ENCODE data around the gene CDC23.
"Not testable (repeated sequence)": the region's sequence is repeated elsewhere in the genome, so short reads cannot be mapped to it uniquely, and the experiment has no call there.

Gene CDC23

GRCh38 chr5:138157626-138158025, 55.5 kb downstream of the CDC23 start:
- no peak overlapping the region for H3K4me2 ChIP-seq (ENCODE audit: low read length)
- no peak overlapping the region for H4K91ac ChIP-seq (ENCODE audit: low read depth, low read length)
- no peak overlapping the region for H2BK12ac ChIP-seq (ENCODE audit: low read length)
- peaks cover 17 to 49% of the 10 kb centered on the region in 2 experiments for H3K36me3 ChIP-seq (ENCODE audit: control insufficient read depth in 1 of 2, insufficient read depth in 2 of 2, low read length in 2 of 2)
- H3K27ac ChIP-seq (ENCODE audit: low read depth, low read length): no peak overlapping the region
- no peak overlapping the region for H2BK120ac ChIP-seq (ENCODE audit: insufficient read depth, low read length, poor library complexity)
- no peaks in the 10 kb centered on the region for H3K79me1 ChIP-seq (ENCODE audit: low read length)
- no peak overlapping the region for H2AK5ac ChIP-seq (ENCODE audit: low read length)
- H3K9me3 ChIP-seq (ENCODE audit: insufficient read depth, low read depth, low read length): no peaks in the 10 kb centered on the region
- no peak overlapping the region for H2BK5ac ChIP-seq (ENCODE audit: low read depth, low read length, poor library complexity)
- no peaks in the 10 kb centered on the region for H3K27me3 ChIP-seq (ENCODE audit: insufficient read depth, low read length)
- H3K4me3 ChIP-seq (ENCODE audit: low read depth, low read length): no peak overlapping the region
- H3K9ac ChIP-seq (ENCODE audit: low read length): no peak overlapping the region
- whole genome bisulfite sequencing (ENCODE audit: extremely low coverage, insufficient coverage, insufficient read length): no CpG with 5 or more reads among the region's 1 CpG
- no peak overlapping the region for H3K14ac ChIP-seq (ENCODE audit: low read length)
- no peaks in the 10 kb centered on the region for H3K79me2 ChIP-seq (ENCODE audit: control insufficient read depth, insufficient read depth, low read length, poor library complexity)
- H2AFZ ChIP-seq (ENCODE audit: insufficient read depth, low read length, poor library complexity): no peak overlapping the region
- no peak overlapping the region for H3K18ac ChIP-seq (ENCODE audit: low read length)
- no peak overlapping the region for H3K4ac ChIP-seq (ENCODE audit: low read depth, low read length)
- no peak overlapping the region for H4K8ac ChIP-seq (ENCODE audit: low read depth, low read length)
- H3K23ac ChIP-seq (ENCODE audit: low read length): no peak overlapping the region
- no peaks in the 10 kb centered on the region for H3K4me1 ChIP-seq (ENCODE audit: control insufficient read depth in 1 of 2, insufficient read depth in 2 of 2, low read length in 2 of 2)
- DNase-seq: no peak
- H4K12ac ChIP-seq (ENCODE audit: low read depth, low read length): no peak overlapping the region

GRCh38 chr5:138155977-138156376, 57.1 kb downstream of the CDC23 start:
- not testable (repeated sequence) for H3K79me2 ChIP-seq (ENCODE audit: control insufficient read depth, insufficient read depth, low read length, poor library complexity); H2BK5ac ChIP-seq (ENCODE audit: low read depth, low read length, poor library complexity); H4K8ac ChIP-seq (ENCODE audit: low read depth, low read length); H3K4me2 ChIP-seq (ENCODE audit: low read length); H4K91ac ChIP-seq (ENCODE audit: low read depth, low read length); H2AFZ ChIP-seq (ENCODE audit: insufficient read depth, low read length, poor library complexity); H3K14ac ChIP-seq (ENCODE audit: low read length); H3K18ac ChIP-seq (ENCODE audit: low read length); H3K9ac ChIP-seq (ENCODE audit: low read length); H3K4me1 ChIP-seq (ENCODE audit: control insufficient read depth in 1 of 2, insufficient read depth in 2 of 2, low read length in 2 of 2); H3K4ac ChIP-seq (ENCODE audit: low read depth, low read length); H3K27me3 ChIP-seq (ENCODE audit: insufficient read depth, low read length); DNase-seq; H3K4me3 ChIP-seq (ENCODE audit: low read depth, low read length); H2BK12ac ChIP-seq (ENCODE audit: low read length); H2AK5ac ChIP-seq (ENCODE audit: low read length); H4K12ac ChIP-seq (ENCODE audit: low read depth, low read length); H3K9me3 ChIP-seq (ENCODE audit: insufficient read depth, low read depth, low read length); H2BK120ac ChIP-seq (ENCODE audit: insufficient read depth, low read length, poor library complexity); H3K27ac ChIP-seq (ENCODE audit: low read depth, low read length); H3K23ac ChIP-seq (ENCODE audit: low read length); H3K79me1 ChIP-seq (ENCODE audit: low read length)
- no CpG with 5 or more reads among the region's 9 CpGs for WGBS (ENCODE audit: extremely low coverage, insufficient coverage, insufficient read length)
- H3K36me3 ChIP-seq (ENCODE audit: control insufficient read depth in 1 of 2, insufficient read depth in 2 of 2, low read length in 2 of 2): peaks cover 11 to 33% of the 10 kb centered on the region in 2 experiments

- no peaks in the 10 kb centered on the region for H3K79me2 ChIP-seq (ENCODE audit: control insufficient read depth, insufficient read depth, low read length, poor library complexity)
- no peaks in the 10 kb centered on the region for H3K9me3 ChIP-seq (ENCODE audit: insufficient read depth, low read depth, low read length)
- H3K4ac ChIP-seq (ENCODE audit: low read depth, low read length): no peak overlapping the region
- no peak overlapping the region for H2BK5ac ChIP-seq (ENCODE audit: low read depth, low read length, poor library complexity)
- H3K79me1 ChIP-seq (ENCODE audit: low read length): no peaks in the 10 kb centered on the region
- no peak overlapping the region for H2AFZ ChIP-seq (ENCODE audit: insufficient read depth, low read length, poor library complexity)
- no CpG with 5 or more reads among the region's 3 CpGs for WGBS (ENCODE audit: extremely low coverage, insufficient coverage, insufficient read length)
- H2BK120ac ChIP-seq (ENCODE audit: insufficient read depth, low read length, poor library complexity): no peak overlapping the region
- H3K14ac ChIP-seq (ENCODE audit: low read length): no peak overlapping the region
- no peak overlapping the region for H3K4me2 ChIP-seq (ENCODE audit: low read length)
- no peak overlapping the region for H3K27ac ChIP-seq (ENCODE audit: low read depth, low read length)
- H4K12ac ChIP-seq (ENCODE audit: low read depth, low read length): no peak overlapping the region
- no peak overlapping the region for H2BK12ac ChIP-seq (ENCODE audit: low read length)
- no peaks in the 10 kb centered on the region for H3K27me3 ChIP-seq (ENCODE audit: insufficient read depth, low read length)
- H3K4me1 ChIP-seq (ENCODE audit: control insufficient read depth in 1 of 2, insufficient read depth in 2 of 2, low read length in 2 of 2): no peaks in the 10 kb centered on the region
- no peak overlapping the region for H4K8ac ChIP-seq (ENCODE audit: low read depth, low read length)
- no peak for DNase-seq
- no peak overlapping the region for H3K23ac ChIP-seq (ENCODE audit: low read length)
- H3K36me3 ChIP-seq (ENCODE audit: control insufficient read depth in 1 of 2, insufficient read depth in 2 of 2, low read length in 2 of 2): no peaks in the 10 kb centered on the region
- no peak overlapping the region for H3K4me3 ChIP-seq (ENCODE audit: low read depth, low read length)
- H2AK5ac ChIP-seq (ENCODE audit: low read length): no peak overlapping the region
- H4K91ac ChIP-seq (ENCODE audit: low read depth, low read length): no peak overlapping the region
- no peak overlapping the region for H3K18ac ChIP-seq (ENCODE audit: low read length)
- no peak overlapping the region for H3K9ac ChIP-seq (ENCODE audit: low read length)
These were observed 63.6 kb downstream of the CDC23 start for GRCh38 chr5:138149530-138149929.

- H4K8ac ChIP-seq (ENCODE audit: low read depth, low read length): no peak overlapping the region
- no peak overlapping the region for H3K18ac ChIP-seq (ENCODE audit: low read length)
- no peak overlapping the region for H3K4ac ChIP-seq (ENCODE audit: low read depth, low read length)
- no peak overlapping the region for H4K12ac ChIP-seq (ENCODE audit: low read depth, low read length)
- no peaks in the 10 kb centered on the region for H3K27me3 ChIP-seq (ENCODE audit: insufficient read depth, low read length)
- H3K9me3 ChIP-seq (ENCODE audit: insufficient read depth, low read depth, low read length): no peaks in the 10 kb centered on the region
- H3K27ac ChIP-seq (ENCODE audit: low read depth, low read length): no peak overlapping the region
- no peak overlapping the region for H2AFZ ChIP-seq (ENCODE audit: insufficient read depth, low read length, poor library complexity)
- H2AK5ac ChIP-seq (ENCODE audit: low read length): no peak overlapping the region
- no peak overlapping the region for H3K9ac ChIP-seq (ENCODE audit: low read length)
- H3K79me2 ChIP-seq (ENCODE audit: control insufficient read depth, insufficient read depth, low read length, poor library complexity): no peaks in the 10 kb centered on the region
- no peak overlapping the region for H2BK12ac ChIP-seq (ENCODE audit: low read length)
- H2BK5ac ChIP-seq (ENCODE audit: low read depth, low read length, poor library complexity): no peak overlapping the region
- no peak overlapping the region for H4K91ac ChIP-seq (ENCODE audit: low read depth, low read length)
- no peak overlapping the region for H2BK120ac ChIP-seq (ENCODE audit: insufficient read depth, low read length, poor library complexity)
- H3K79me1 ChIP-seq (ENCODE audit: low read length): no peaks in the 10 kb centered on the region
- no peaks in the 10 kb centered on the region for H3K36me3 ChIP-seq (ENCODE audit: control insufficient read depth in 1 of 2, insufficient read depth in 2 of 2, low read length in 2 of 2)
- no peak overlapping the region for H3K23ac ChIP-seq (ENCODE audit: low read length)
- no peak overlapping the region for H3K14ac ChIP-seq (ENCODE audit: low read length)
- no CpG with 5 or more reads among the region's 1 CpG for WGBS (ENCODE audit: extremely low coverage, insufficient coverage, insufficient read length)
- no peak overlapping the region for H3K4me3 ChIP-seq (ENCODE audit: low read depth, low read length)
- H3K4me1 ChIP-seq (ENCODE audit: control insufficient read depth in 1 of 2, insufficient read depth in 2 of 2, low read length in 2 of 2): no peaks in the 10 kb centered on the region
- H3K4me2 ChIP-seq (ENCODE audit: low read length): no peak overlapping the region
- DNase-seq: no peak
These were observed 64.3 kb downstream of the CDC23 start for GRCh38 chr5:138148811-138149210.

All from trophoblast cell (in vitro differentiated cells and primary cell).